Liver (tissue), 3 donors: ENCODE data around the gene HARS2.

Source experiments
- EGR1 ChIP-seq, 2 donors: IDR thresholded peaks; 2 replicates each; pipeline ENCODE4 v1.6.1; 2016 to 2018; ENCODE audit warnings: antibody characterized with exemption in 2 of 2, low read depth in 2 of 2
- FOXA1 ChIP-seq: IDR thresholded peaks from 2 replicates; pipeline ENCODE4 v1.6.1; 2016; ENCODE audit warnings: antibody characterized with exemption
- GABPA ChIP-seq, 2 donors: IDR thresholded peaks in 1 of 2; conservative IDR thresholded peaks in 1 of 2; 2 replicates each; pipeline ENCODE4 v1.6.1; 2016; ENCODE audit warnings: antibody characterized with exemption in 2 of 2, mild to moderate bottlenecking in 1 of 2, moderate library complexity in 1 of 2
- HNF4A ChIP-seq, 2 donors: conservative IDR thresholded peaks; 2 replicates each; pipeline ENCODE4 v1.6.1; 2016; ENCODE audit warnings: antibody characterized with exemption in 2 of 2, mild to moderate bottlenecking in 2 of 2
- JUND ChIP-seq, 2 donors: IDR thresholded peaks; 2 replicates each; pipeline ENCODE4 v1.6.1; 2016; ENCODE audit warnings: antibody characterized with exemption in 2 of 2
- NR2F2 ChIP-seq: IDR thresholded peaks from 2 replicates; pipeline ENCODE4 v1.6.1; 2016; ENCODE audit warnings: antibody characterized with exemption
- RAD21 ChIP-seq, 2 donors: IDR thresholded peaks; 2 replicates each; pipeline ENCODE4 v1.6.1; 2016; ENCODE audit warnings: antibody characterized with exemption in 2 of 2, mild to moderate bottlenecking in 2 of 2
- RXRA ChIP-seq, 2 donors: IDR thresholded peaks; 2 replicates each; pipeline ENCODE4 v1.6.1; 2017 to 2018; ENCODE audit warnings: antibody characterized with exemption in 2 of 2, mild to moderate bottlenecking in 1 of 2
- TAF1 ChIP-seq: conservative IDR thresholded peaks from 2 replicates; pipeline ENCODE4 v1.6.1; 2016; ENCODE audit warnings: antibody characterized with exemption, mild to moderate bottlenecking
- YY1 ChIP-seq: IDR thresholded peaks from 2 replicates; pipeline ENCODE4 v1.6.1; 2016; ENCODE audit warnings: antibody characterized with exemption, mild to moderate bottlenecking
- TF ChIP-seq, protein P1 (sequence below): fragments of 150-350 bp; IDR thresholded peaks from 2 replicates; pipeline ENCODE4 v1.5.1; 2017; ENCODE audit warnings: improper control_type of control experiment, low read depth, low read length; ENCODE audit not compliant: missing input control
- TF ChIP-seq, protein P2 (sequence below): IDR thresholded peaks from 2 replicates; pipeline ENCODE4 v1.6.1; 2016; ENCODE audit warnings: antibody characterized with exemption
- TF ChIP-seq, protein P3 (sequence below): IDR thresholded peaks from 2 replicates; pipeline ENCODE4 v1.6.1; 2016; ENCODE audit warnings: antibody characterized with exemption, mild to moderate bottlenecking
- donor health status: healthy.
- donor health status: healthy.

DNA sequence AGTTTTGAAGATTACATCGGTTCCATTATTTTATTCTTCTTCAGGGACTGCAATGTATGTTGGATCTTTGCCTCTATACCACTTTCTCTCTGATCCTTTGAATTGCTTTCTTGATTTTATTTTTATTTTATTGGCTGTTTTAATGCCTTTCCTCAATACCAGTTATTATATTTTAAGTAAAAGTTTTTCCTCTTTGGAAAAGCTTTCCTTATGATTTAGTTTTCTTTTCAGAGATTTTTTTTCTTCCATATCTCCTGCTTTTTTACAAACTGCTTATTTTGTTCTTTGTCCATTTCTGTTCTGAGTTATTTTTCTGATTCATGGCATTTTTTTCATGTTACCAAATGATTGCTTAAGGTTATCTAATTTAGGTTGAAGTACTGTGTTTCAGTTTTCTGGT is 20.5 kb downstream of the HARS2 start:
- TF ChIP-seq, protein P1, sequence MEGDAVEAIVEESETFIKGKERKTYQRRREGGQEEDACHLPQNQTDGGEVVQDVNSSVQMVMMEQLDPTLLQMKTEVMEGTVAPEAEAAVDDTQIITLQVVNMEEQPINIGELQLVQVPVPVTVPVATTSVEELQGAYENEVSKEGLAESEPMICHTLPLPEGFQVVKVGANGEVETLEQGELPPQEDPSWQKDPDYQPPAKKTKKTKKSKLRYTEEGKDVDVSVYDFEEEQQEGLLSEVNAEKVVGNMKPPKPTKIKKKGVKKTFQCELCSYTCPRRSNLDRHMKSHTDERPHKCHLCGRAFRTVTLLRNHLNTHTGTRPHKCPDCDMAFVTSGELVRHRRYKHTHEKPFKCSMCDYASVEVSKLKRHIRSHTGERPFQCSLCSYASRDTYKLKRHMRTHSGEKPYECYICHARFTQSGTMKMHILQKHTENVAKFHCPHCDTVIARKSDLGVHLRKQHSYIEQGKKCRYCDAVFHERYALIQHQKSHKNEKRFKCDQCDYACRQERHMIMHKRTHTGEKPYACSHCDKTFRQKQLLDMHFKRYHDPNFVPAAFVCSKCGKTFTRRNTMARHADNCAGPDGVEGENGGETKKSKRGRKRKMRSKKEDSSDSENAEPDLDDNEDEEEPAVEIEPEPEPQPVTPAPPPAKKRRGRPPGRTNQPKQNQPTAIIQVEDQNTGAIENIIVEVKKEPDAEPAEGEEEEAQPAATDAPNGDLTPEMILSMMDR = no peak
- TF ChIP-seq JUND (IDR thresholded peaks at IDR 0.05) = no peak
- TF ChIP-seq RAD21 (IDR thresholded peaks at IDR 0.05) = no peak
- no peak for TF ChIP-seq EGR1 (IDR thresholded peaks at IDR 0.05; ENCODE audit: low read depth in 2 of 2)
- TF ChIP-seq, protein P2, sequence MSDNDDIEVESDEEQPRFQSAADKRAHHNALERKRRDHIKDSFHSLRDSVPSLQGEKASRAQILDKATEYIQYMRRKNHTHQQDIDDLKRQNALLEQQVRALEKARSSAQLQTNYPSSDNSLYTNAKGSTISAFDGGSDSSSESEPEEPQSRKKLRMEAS = no peak
- TF ChIP-seq, protein P3, sequence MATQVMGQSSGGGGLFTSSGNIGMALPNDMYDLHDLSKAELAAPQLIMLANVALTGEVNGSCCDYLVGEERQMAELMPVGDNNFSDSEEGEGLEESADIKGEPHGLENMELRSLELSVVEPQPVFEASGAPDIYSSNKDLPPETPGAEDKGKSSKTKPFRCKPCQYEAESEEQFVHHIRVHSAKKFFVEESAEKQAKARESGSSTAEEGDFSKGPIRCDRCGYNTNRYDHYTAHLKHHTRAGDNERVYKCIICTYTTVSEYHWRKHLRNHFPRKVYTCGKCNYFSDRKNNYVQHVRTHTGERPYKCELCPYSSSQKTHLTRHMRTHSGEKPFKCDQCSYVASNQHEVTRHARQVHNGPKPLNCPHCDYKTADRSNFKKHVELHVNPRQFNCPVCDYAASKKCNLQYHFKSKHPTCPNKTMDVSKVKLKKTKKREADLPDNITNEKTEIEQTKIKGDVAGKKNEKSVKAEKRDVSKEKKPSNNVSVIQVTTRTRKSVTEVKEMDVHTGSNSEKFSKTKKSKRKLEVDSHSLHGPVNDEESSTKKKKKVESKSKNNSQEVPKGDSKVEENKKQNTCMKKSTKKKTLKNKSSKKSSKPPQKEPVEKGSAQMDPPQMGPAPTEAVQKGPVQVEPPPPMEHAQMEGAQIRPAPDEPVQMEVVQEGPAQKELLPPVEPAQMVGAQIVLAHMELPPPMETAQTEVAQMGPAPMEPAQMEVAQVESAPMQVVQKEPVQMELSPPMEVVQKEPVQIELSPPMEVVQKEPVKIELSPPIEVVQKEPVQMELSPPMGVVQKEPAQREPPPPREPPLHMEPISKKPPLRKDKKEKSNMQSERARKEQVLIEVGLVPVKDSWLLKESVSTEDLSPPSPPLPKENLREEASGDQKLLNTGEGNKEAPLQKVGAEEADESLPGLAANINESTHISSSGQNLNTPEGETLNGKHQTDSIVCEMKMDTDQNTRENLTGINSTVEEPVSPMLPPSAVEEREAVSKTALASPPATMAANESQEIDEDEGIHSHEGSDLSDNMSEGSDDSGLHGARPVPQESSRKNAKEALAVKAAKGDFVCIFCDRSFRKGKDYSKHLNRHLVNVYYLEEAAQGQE = no peak
- no peak for TF ChIP-seq RXRA (IDR thresholded peaks at IDR 0.05)
- no peak for TF ChIP-seq FOXA1
- no peak for TF ChIP-seq TAF1
- no peak for TF ChIP-seq YY1
- TF ChIP-seq GABPA (IDR thresholded peaks at IDR 0.05 in 1 of 2, conservative IDR thresholded peaks at IDR 0.05 in 1 of 2) = no peak
- no peak for TF ChIP-seq NR2F2
- no peak for TF ChIP-seq HNF4A (conservative IDR thresholded peaks at IDR 0.05)
